GM21526 (cell line): ENCODE data around the gene JAKMIP3.

ENCODE experiments used
- ATAC-seq: cut with Tn5 transposase; IDR thresholded peaks from one replicate; pipeline ENCODE4 v1.9.1; 2021; ENCODE audit warnings: moderate library complexity; ENCODE audit not compliant: unreplicated experiment, low FRiP score

Gene JAKMIP3

DNA sequence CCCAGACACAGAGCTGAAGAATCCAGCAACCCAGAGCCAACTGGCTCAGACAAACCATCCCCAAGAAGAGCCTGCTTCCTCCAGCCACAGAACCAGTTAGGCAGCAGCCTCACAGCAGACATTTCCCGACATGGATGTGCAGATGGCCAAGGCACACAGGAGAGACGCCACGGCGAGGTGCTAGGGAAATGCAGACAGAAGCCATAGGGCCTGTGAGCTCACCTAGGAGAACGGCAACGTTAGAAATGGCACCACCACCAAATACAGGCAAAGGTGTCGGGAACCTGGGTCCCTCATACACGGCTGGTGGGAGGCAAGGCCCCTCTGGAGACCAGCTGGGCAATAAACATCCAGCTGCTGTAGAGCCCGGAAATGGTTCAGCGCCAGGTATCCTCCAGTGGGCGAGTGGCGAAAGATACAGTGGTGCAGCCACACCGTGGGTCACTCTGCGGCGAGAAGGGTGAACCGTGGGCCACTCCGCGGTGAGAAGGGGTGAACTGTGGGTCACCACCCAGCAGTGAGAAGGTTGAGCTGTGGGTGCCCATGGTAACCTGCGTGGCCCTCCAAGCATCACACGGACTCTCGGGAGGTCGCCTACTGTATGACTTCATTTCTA, 31.2 kb downstream of the JAKMIP3 start:
- ATAC-seq: no peak

DNA sequence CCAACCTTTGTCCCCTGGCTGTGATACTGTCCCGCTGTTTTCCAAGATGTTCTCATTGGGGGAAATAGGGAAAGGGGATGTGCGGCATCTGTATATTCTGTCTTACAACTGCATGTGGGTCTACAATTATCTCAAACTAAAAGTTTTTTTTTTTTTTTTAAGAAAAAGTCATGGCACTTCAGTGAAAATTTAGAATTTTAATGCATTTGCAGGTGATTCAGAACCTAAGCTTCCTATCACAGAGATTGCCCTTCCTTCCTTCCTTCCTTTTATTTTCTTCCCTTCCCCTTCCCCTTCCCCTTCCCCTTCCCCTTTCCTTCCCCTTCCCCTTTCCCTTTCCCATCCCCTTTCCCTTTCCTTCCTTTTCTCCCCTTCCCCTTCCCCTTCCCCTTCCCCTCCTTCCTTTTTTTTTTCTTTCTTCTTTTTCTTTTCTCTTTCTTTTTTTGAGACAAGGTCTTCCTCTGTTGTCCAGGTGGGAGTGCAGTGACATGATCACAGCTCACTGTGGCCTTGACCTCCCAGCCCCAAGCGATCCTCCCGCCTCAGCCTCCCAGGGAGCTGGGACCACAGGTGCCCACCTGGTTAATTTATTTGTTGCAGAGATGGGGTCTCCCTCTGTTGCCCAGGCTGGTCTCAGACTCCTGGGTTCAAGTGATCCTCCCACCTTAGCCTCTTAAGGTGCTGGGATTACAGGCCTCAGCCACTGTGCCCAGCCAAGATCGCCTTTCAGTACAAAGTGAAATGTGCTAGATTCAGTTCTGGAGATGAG, 32.0 kb downstream of the JAKMIP3 start:
- no peak for ATAC-seq

- no peak for ATAC-seq
Measured at GRCh38 chr10:132098539-132099388, 33.0 kb downstream of the JAKMIP3 start.

DNA sequence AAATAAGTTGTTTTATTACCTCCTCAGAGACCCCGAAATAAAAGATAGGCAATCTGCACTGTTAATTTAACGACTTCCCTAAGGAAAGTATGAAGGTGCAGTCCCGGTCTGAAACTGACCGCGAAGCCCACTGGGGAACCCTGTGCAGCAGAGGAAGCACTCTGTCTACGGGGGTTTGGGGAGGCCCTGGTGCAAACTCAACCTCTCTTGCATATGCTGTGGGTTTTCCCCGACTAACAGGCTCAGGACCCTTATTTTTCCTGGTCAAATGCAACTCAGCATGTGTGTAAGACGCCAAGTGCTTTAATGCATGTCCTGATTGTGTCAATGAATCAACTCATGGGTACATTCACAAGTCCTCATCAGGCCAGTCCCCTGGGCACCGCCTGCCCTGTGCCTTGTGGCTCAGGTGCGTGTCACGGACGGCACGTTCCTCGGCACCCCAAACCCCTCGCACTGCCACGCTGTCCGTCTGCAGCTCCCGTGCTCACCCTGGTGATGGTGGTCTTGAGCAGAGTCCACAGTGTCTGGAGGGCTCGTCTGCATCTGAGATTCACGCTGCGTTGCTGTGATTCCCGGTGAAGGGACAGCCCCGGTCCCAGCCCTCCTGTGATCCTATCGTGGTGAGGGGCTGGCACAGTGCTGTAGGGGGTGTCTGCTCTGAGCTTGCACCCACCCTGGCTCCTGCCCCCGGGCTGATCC, 33.8 kb downstream of the JAKMIP3 start:
- ATAC-seq: no peak

GRCh38 chr10:132100091-132100481, 34.3 kb downstream of the JAKMIP3 start:
- ATAC-seq: no peak

GRCh38 chr10:132100556-132101349, 35.0 kb downstream of the JAKMIP3 start:
- ATAC-seq: no peak

- no peak for ATAC-seq
Measured at GRCh38 chr10:132101529-132101928, 35.8 kb downstream of the JAKMIP3 start.

- no peak for ATAC-seq
Measured at GRCh38 chr10:132102071-132102716, 36.4 kb downstream of the JAKMIP3 start.

DNA sequence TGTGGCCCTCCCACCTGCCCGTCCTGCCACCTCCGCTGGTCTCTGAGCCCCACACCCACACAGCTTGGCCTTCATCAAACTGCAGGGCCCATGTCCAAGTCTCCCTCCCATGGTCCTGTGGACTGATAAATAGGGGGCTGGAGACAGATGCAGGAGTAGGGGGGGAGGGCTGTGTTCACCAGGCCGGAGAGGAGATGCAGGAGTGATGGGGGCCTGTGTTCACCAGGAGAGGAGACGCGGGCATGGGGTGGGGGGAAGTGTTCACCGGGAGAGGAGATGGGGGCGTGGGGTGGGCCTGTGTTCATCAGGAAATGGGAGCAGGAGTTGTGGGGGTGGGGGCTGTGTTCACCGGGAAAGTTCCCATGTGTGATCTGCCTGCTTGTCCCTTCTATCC, 37.0 kb downstream of the JAKMIP3 start:
- no peak for ATAC-seq

- no peak for ATAC-seq
Measured at GRCh38 chr10:132103116-132103910, 37.6 kb downstream of the JAKMIP3 start.

- ATAC-seq: no peak
Measured at GRCh38 chr10:132104062-132104461, 38.3 kb downstream of the JAKMIP3 start.

GRCh38 chr10:132104471-132105301, 38.9 kb downstream of the JAKMIP3 start:
- no peak for ATAC-seq

GRCh38 chr10:132105302-132105995, 39.7 kb downstream of the JAKMIP3 start:
- ATAC-seq: no peak

DNA sequence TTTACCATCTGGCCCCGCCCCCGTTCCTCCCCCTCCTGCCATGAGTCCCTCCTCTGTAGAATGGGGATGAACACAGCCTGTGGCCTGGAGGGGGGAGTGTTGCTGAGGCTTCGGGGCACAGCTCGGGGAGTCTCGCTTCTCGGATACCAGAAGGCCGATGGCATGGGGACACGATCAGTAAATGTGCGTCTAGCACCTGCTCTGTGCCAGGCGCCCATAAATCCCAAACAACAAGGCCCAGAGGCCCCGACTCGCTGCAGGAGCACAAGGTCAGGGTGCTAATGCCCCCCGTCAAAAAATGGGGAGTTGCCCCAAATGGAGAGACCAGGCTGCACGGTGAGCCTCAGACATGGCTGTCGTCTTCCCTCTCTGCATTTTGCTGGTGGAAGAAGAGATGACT, 40.7 kb downstream of the JAKMIP3 start:
- ATAC-seq: no peak

GRCh38 chr10:132107186-132107948, 41.6 kb downstream of the JAKMIP3 start:
- no peak for ATAC-seq
